Measurements from ENCODE around the gene NDUFA11.
A peak's percentile ranks its signal among the peaks of the same experiment; 100 is the strongest.
"Not testable (repeated sequence)": the region's sequence is repeated elsewhere in the genome, so short reads cannot be mapped to it uniquely, and the experiment has no call there.

The NDUFA11 gene

DNA sequence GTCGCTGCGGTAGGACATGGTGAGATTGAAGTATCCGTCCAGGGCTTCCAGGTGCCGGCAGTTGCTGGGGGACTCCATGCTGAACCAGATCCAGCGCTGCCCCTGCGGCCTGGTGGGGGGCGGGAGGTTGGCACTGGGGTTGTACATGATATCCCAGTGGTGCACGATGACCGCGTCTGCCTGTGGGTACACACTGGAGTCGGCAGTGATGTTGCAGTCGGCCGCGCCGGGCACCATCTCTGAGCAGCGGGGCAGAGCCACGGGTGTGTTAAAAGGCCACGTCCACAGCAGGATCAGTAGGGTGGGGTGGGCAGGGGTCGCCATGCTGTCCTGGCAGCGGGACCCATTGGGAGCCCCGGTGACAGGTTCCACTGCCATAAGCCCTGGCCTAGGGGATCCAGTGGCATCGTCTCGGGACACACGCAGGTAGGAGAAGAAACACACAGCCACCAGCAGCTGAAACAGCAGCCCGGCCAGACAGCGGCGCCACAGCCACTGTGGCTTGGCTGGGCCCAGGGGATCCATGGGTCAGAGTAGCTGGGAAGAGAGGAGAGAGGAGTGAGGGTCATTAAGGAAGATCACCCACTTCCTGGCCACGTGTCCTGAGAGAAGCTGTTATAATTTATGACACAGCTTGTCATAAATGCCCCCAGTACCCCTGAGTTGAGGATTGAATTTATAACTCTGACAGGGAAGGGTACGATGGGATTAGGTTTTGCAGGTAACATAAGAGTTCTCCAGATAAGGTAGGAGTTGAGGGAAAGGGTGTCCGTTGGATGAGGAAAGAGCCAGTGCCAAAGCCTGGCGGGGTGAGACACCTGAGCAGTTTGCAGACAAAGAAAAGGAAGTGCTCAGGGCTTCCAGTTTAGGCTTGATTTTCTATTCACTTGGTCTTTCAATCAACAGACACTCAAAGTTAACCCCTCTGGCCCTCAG lies 36.1 kb downstream of the NDUFA11 start:
- Histone ChIP-seq H3K27me3 (ENCODE audit: low read depth, low read length) (no peaks in the 10 kb centered on the region), H3K9me3 (ENCODE audit: control insufficient read depth in 1 of 2, low read length in 2 of 2) (no peaks in the 10 kb centered on the region), H3K4me3 (ENCODE audit: low read depth in 1 of 2, low read length in 2 of 2) (no peak overlapping the region), H3K27ac (ENCODE audit: low read length) (no peak overlapping the region), H3K36me3 (ENCODE audit: control insufficient read depth in 1 of 2, insufficient read depth in 2 of 2, low read length in 2 of 2) (no peaks in the 10 kb centered on the region), H3K4me1 (ENCODE audit: control insufficient read depth in 1 of 2, insufficient read depth in 2 of 2, low read length in 2 of 2) (no peaks in the 10 kb centered on the region)

- Histone ChIP-seq H3K27me3 (ENCODE audit: low read depth, low read length) (no peaks in the 10 kb centered on the region), H3K4me3 (ENCODE audit: low read depth in 1 of 2, low read length in 2 of 2) (no peak overlapping the region)
Observed at GRCh38 chr19:5865772-5866171, 37.8 kb downstream of the NDUFA11 start.

DNA sequence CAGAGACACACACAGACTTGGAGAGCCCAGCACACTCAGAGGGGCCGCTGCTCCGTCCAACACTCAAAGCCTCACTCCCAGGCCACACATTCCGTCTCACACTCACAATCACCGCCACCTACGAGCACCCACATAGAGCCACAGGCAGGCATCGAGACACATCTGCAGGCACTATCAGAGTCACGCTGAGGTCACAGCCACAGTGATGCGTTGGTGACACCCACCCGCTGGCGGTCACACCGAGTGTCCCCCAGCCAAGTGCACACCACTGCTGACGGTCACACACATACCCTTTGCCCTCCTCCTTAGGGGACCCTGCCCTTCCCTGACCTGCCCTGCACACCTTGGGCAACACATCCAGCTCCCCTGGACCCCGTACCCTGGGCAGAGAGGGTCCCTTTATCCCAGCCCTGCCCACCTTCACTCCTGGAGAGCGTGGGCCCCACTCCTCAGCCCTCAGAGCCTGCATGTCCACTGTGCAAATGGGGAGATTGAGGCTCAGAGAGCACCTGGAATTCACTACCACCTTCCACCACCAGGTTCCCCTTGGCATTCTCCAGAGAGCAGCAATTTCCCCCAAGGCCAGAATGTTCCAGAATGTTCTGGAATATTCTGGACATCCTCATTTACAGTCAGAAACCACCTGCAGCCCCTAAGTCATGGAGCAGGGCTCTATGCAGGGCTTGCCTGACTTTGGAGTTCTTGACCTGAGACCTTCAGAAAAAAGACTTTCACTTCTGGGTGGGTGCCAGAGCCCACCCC lies 38.7 kb downstream of the NDUFA11 start:
- Histone ChIP-seq H3K27me3 (ENCODE audit: low read depth, low read length) (no peaks in the 10 kb centered on the region), H3K36me3 (ENCODE audit: control insufficient read depth in 1 of 2, insufficient read depth in 2 of 2, low read length in 2 of 2) (no peaks in the 10 kb centered on the region), H3K4me3 (ENCODE audit: low read depth in 1 of 2, low read length in 2 of 2) (no peak overlapping the region), H3K9me3 (ENCODE audit: control insufficient read depth in 1 of 2, low read length in 2 of 2) (no peaks in the 10 kb centered on the region), H3K4me1 (ENCODE audit: control insufficient read depth in 1 of 2, insufficient read depth in 2 of 2, low read length in 2 of 2) (no peaks in the 10 kb centered on the region), H3K27ac (ENCODE audit: low read length) (no peak overlapping the region)

More at GRCh38 chr19:5865772-5866171, 37.8 kb downstream of the NDUFA11 start:
- Histone ChIP-seq H3K36me3 (ENCODE audit: control insufficient read depth in 1 of 2, insufficient read depth in 2 of 2, low read length in 2 of 2) (no peaks in the 10 kb centered on the region), H3K4me1 (ENCODE audit: control insufficient read depth in 1 of 2, insufficient read depth in 2 of 2, low read length in 2 of 2) (no peaks in the 10 kb centered on the region), H3K27ac (ENCODE audit: low read length) (no peak overlapping the region), H3K9me3 (ENCODE audit: control insufficient read depth in 1 of 2, low read length in 2 of 2) (no peaks in the 10 kb centered on the region)

GRCh38 chr19:5864013-5864720 lies 39.4 kb downstream of the NDUFA11 start:
- no peaks in the 10 kb centered on the region for H3K36me3 ChIP-seq (ENCODE audit: control insufficient read depth in 1 of 2, insufficient read depth in 2 of 2, low read length in 2 of 2)

GRCh38 chr19:5863030-5863665 lies 40.4 kb downstream of the NDUFA11 start:
- Histone ChIP-seq H3K9me3 (ENCODE audit: control insufficient read depth in 1 of 2, low read length in 2 of 2) (no peaks in the 10 kb centered on the region), H3K36me3 (ENCODE audit: control insufficient read depth in 1 of 2, insufficient read depth in 2 of 2, low read length in 2 of 2) (no peaks in the 10 kb centered on the region), H3K27me3 (ENCODE audit: low read depth, low read length) (no peaks in the 10 kb centered on the region), H3K4me1 (ENCODE audit: control insufficient read depth in 1 of 2, insufficient read depth in 2 of 2, low read length in 2 of 2) (no peaks in the 10 kb centered on the region), H3K27ac (ENCODE audit: low read length) (no peak overlapping the region), H3K4me3 (ENCODE audit: low read depth in 1 of 2, low read length in 2 of 2) (no peak overlapping the region)

More at GRCh38 chr19:5864013-5864720, 39.4 kb downstream of the NDUFA11 start:
- H3K4me3 ChIP-seq (ENCODE audit: low read depth in 1 of 2, low read length in 2 of 2) = no peak overlapping the region
- H3K4me1 ChIP-seq (ENCODE audit: control insufficient read depth in 1 of 2, insufficient read depth in 2 of 2, low read length in 2 of 2) = no peaks in the 10 kb centered on the region
- H3K27ac ChIP-seq (ENCODE audit: low read length) = no peak overlapping the region
- no peaks in the 10 kb centered on the region for H3K9me3 ChIP-seq (ENCODE audit: control insufficient read depth in 1 of 2, low read length in 2 of 2)
- H3K27me3 ChIP-seq (ENCODE audit: low read depth, low read length) = no peaks in the 10 kb centered on the region

DNA sequence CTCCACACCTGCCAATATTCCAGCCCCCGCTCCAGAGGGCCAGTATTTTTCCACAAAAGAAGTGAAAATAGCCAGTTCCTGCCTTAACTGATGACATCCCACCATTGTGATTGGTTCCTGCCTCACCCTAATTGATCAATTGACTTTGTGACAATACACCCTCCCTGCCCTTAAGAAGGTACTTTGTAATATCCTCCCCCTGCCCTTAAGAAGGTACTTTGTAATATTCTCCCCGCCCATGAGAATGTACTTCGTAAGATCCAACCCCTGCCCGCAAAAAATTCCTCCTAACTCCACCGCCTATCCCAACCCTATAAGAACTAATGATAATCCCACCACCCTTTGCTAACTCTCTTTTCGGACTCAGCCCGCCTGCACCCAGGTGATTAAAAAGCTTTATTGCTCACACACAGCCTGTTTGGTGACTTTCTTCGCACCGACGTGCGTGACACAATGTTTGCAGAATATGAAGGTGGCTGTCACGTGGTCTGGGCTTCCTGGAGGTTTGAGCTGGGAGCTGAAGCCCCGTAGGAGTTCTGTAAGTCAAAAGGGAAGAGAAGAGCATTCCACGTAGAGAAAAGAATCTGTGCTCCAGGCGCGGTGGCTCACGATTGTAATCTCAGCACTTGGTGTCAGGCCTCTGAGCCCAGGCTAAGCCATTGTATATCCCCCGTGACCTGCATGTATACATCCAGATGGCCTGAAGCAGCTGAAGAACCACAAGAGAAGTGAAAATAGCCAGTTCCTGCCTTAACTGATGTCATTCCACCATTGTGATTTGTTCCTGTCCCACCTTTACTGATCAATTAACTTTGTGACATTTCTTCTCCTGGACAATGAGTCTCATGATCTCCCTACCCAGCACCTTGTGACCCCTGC lies 46.1 kb downstream of the NDUFA11 start:
- Histone ChIP-seq H3K4me3 (ENCODE audit: low read depth in 1 of 2, low read length in 2 of 2) (no peak overlapping the region), H3K9me3 (ENCODE audit: control insufficient read depth in 1 of 2, low read length in 2 of 2) (no peaks in the 10 kb centered on the region), H3K4me1 (ENCODE audit: control insufficient read depth in 1 of 2, insufficient read depth in 2 of 2, low read length in 2 of 2) (no peaks in the 10 kb centered on the region), H3K27ac (ENCODE audit: low read length) (no peak overlapping the region), H3K27me3 (ENCODE audit: low read depth, low read length) (no peaks in the 10 kb centered on the region), H3K36me3 (ENCODE audit: control insufficient read depth in 1 of 2, insufficient read depth in 2 of 2, low read length in 2 of 2) (no peaks in the 10 kb centered on the region)

DNA sequence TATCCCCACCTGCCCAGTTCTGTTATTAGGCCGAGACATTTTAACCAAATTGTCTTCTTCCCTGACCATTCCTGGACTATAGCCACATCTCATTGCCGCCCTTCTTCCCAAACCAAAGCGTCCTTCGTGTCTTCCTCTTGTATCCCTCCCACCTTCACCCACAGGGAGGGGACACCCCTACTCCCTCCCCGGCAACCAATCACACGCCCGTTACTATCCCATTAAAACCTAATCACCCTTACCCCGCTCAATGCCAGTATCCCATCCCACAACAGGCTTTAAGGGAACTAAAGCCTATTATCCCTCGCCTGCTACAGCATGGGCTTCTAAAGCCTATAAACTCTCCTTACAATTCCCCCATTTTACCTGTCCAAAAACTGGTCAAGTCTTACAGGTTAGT lies 48.4 kb downstream of the NDUFA11 start:
- H3K4me3 ChIP-seq (ENCODE audit: low read depth in 1 of 2, low read length in 2 of 2) = not testable (repeated sequence)

GRCh38 chr19:5854121-5854520 lies 49.5 kb downstream of the NDUFA11 start:
- H3K27ac ChIP-seq (ENCODE audit: low read length); H3K36me3 ChIP-seq (ENCODE audit: control insufficient read depth in 1 of 2, insufficient read depth in 2 of 2, low read length in 2 of 2); H3K27me3 ChIP-seq (ENCODE audit: low read depth, low read length); H3K4me3 ChIP-seq (ENCODE audit: low read depth in 1 of 2, low read length in 2 of 2); H3K9me3 ChIP-seq (ENCODE audit: control insufficient read depth in 1 of 2, low read length in 2 of 2): not testable (repeated sequence)
- H3K4me1 ChIP-seq (ENCODE audit: control insufficient read depth in 1 of 2, insufficient read depth in 2 of 2, low read length in 2 of 2) = peaks cover 0 to 13% of the 10 kb centered on the region in 2 donors

More for the DNA sequence above, 48.4 kb downstream of the NDUFA11 start:
- H3K36me3 ChIP-seq (ENCODE audit: control insufficient read depth in 1 of 2, insufficient read depth in 2 of 2, low read length in 2 of 2); H3K9me3 ChIP-seq (ENCODE audit: control insufficient read depth in 1 of 2, low read length in 2 of 2); H3K27me3 ChIP-seq (ENCODE audit: low read depth, low read length); H3K27ac ChIP-seq (ENCODE audit: low read length): not testable (repeated sequence)
- H3K4me1 ChIP-seq (ENCODE audit: control insufficient read depth in 1 of 2, insufficient read depth in 2 of 2, low read length in 2 of 2) = peaks cover 0 to 12% of the 10 kb centered on the region in 2 donors

GRCh38 chr19:5851302-5851701 lies 52.3 kb downstream of the NDUFA11 start, which contains the start of gene FUT3:
Gene FUT3 (minus strand): TSS chr19:5851449.
- Histone ChIP-seq H3K27me3 (ENCODE audit: low read depth, low read length) (no peaks in the 10 kb centered on the region), H3K36me3 (ENCODE audit: control insufficient read depth in 1 of 2, insufficient read depth in 2 of 2, low read length in 2 of 2) (no peaks in the 10 kb centered on the region), H3K4me1 (ENCODE audit: control insufficient read depth in 1 of 2, insufficient read depth in 2 of 2, low read length in 2 of 2) (peaks cover 0 to 13% of the 10 kb centered on the region in 2 donors), H3K9me3 (ENCODE audit: control insufficient read depth in 1 of 2, low read length in 2 of 2) (no peaks in the 10 kb centered on the region), H3K27ac (ENCODE audit: low read length) (peak within 1 kb of the TSS; percentile 90), H3K4me3 (ENCODE audit: low read depth in 1 of 2, low read length in 2 of 2) (peak within 1 kb of the TSS in 1 of 2 donors; percentile 31)

DNA sequence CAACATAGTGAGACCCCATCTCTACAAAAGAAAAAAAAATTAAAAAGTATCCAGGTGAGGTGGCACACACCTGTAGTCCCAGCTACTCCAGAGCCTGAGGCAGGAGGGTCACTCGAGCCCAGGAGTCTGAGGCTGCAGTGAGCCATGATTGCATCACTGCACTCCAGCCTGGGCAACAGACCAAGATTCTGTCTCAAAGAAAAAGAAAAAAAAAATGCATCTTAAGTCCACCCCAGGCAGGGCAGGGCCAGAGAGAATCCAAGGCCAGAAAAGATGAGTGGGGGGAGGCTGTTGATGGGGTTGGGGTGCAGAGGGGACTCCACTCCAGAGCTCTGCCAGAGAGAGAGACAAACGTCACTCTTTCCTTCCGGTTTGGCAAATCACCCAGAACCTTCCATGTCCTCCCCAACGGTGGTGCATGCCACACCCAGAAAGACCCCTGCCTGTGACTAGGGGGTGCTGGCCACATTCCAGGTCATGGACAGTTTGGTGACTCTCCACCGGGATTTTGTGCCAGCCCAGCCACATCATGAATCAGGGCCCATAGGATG lies 52.8 kb downstream of the NDUFA11 start:
- no peaks in the 10 kb centered on the region for H3K9me3 ChIP-seq (ENCODE audit: control insufficient read depth in 1 of 2, low read length in 2 of 2)
- no peaks in the 10 kb centered on the region for H3K36me3 ChIP-seq (ENCODE audit: control insufficient read depth in 1 of 2, insufficient read depth in 2 of 2, low read length in 2 of 2)
- H3K27me3 ChIP-seq (ENCODE audit: low read depth, low read length) = no peaks in the 10 kb centered on the region
- peak overlapping the region in 1 of 2 donors; percentile 31 for H3K4me3 ChIP-seq (ENCODE audit: low read depth in 1 of 2, low read length in 2 of 2)
- H3K4me1 ChIP-seq (ENCODE audit: control insufficient read depth in 1 of 2, insufficient read depth in 2 of 2, low read length in 2 of 2) = peaks cover 0 to 13% of the 10 kb centered on the region in 2 donors
- H3K27ac ChIP-seq (ENCODE audit: low read length) = peak overlapping the region; percentile 90

Measured in muscle layer of duodenum (tissue), 2 donors.